A673 (cell line): ENCODE results near the gene JOSD1. TPM values are rescaled to one million over a fixed set of nuclear protein-coding genes. Genes with fewer than 3 reads are reported as not detected.

Experiments used
- BruUV-seq: library from RNA; stranded (reverse); fragments of 400-500 nt; replicated peaks from 2 replicates; lab custom pipeline; 2021; lab: Mats Ljungman, UMichigan
- CTCF ChIA-PET: fragments of 300-600 bp; sonication (Branson Sonifier 250); formaldehyde crosslinking; loops from one replicate; lab custom pipeline; 2022; ENCODE audit warnings: antibody characterized with exemption; lab: Charles Lee
- POLR2A ChIA-PET: fragments of 300-600 bp; sonication (Branson Sonifier 250); formaldehyde crosslinking; loops from one replicate; lab custom pipeline; 2022; ENCODE audit warnings: antibody characterized with exemption; ENCODE audit not compliant: low non-redundant PET; lab: Charles Lee
- DNase-seq: peaks from one replicate; pipeline ENCODE4 v3.0.0-alpha.2; 2015; ENCODE audit warnings: low spot score
- H3K27ac ChIP-seq: fragments of 200-600 bp; sonication (generic); 2 replicates; pipeline ENCODE4 v1.5.1; 2016; ENCODE audit warnings: mixed run types, low read depth, mild to moderate bottlenecking, mixed read lengths, antibody characterized with exemption, low read length; ENCODE audit not compliant: poor library complexity, severe bottlenecking
- H3K27me3 ChIP-seq: fragments of 200-600 bp; sonication (generic); replicated peaks from 2 replicates; pipeline ENCODE4 v1.6.1; 2017; ENCODE audit warnings: mixed run types, low read depth, mild to moderate bottlenecking, mixed read lengths, antibody characterized with exemption, low read length; ENCODE audit not compliant: insufficient read depth, poor library complexity
- H3K36me3 ChIP-seq: fragments of 200-600 bp; sonication (generic); 2 replicates; pipeline ENCODE4 v1.6.1; 2016; ENCODE audit warnings: mixed run types, mild to moderate bottlenecking, mixed read lengths, antibody characterized with exemption, low read length; ENCODE audit not compliant: insufficient read depth, poor library complexity, severe bottlenecking
- H3K4me1 ChIP-seq: fragments of 200-600 bp; sonication (generic); 2 replicates; pipeline ENCODE4 v1.6.1; 2017; ENCODE audit warnings: mixed run types, mild to moderate bottlenecking, mixed read lengths, antibody characterized with exemption, low read length; ENCODE audit not compliant: insufficient read depth, poor library complexity, severe bottlenecking
- H3K4me3 ChIP-seq: fragments of 200-600 bp; sonication (generic); 2 replicates; pipeline ENCODE4 v1.5.1; 2016; ENCODE audit warnings: low read depth, mixed run types, mild to moderate bottlenecking, mixed read lengths, low read length; ENCODE audit not compliant: poor library complexity, severe bottlenecking
- H3K9me3 ChIP-seq: fragments of 200-600 bp; sonication (generic); 2 replicates; pipeline ENCODE4 v1.6.1; 2016; ENCODE audit warnings: mixed run types, low read depth, mild to moderate bottlenecking, mixed read lengths, antibody characterized with exemption, low read length; ENCODE audit not compliant: poor library complexity, severe bottlenecking
- EZH2 ChIP-seq: fragments of 200-600 bp; sonication (generic); IDR thresholded peaks from 2 replicates; pipeline ENCODE4 v1.6.1; 2017; ENCODE audit warnings: borderline replicate concordance, low read depth, mild to moderate bottlenecking, mixed read lengths, antibody characterized with exemption, low read length; ENCODE audit not compliant: poor library complexity, severe bottlenecking
- intact Hi-C: fragments of 100-400 bp; cut with micrococcal nuclease; formaldehyde crosslinking; loops from one replicate; pipeline ENCODE4 v1.10.0; 2022; ENCODE audit not compliant: unreplicated experiment
- total RNA-seq: library from RNA; stranded (reverse); gene quantifications from 2 replicates; pipeline ENCODE4 v1.2.3, GENCODE V29; 2021
- TF ChIP-seq, protein P1 (sequence below): fragments of 300-800, 200-600 bp; sonication (generic); conservative IDR thresholded peaks from 2 replicates; pipeline ENCODE4 v1.5.1; 2017; ENCODE audit warnings: low read depth, mild to moderate bottlenecking, antibody characterized with exemption, low read length, moderate library complexity, mixed read lengths

JOSD1 gene
- total RNA-seq, 1 experiment from 2014 or later: 53.1 TPM

- BruUV-seq: no TSS peak
- ChIA-PET CTCF (no interaction called here), POLR2A (interaction anchor here (0.5 to 0.8 kb wide), 2 partner anchors 30 to 43 kb away, joined by 3 to 4 read pairs; no protein-coding TSS in a partner anchor)
- no peaks in the 10 kb centered on the region for H3K27me3 ChIP-seq
- no peaks in the 10 kb centered on the region for H3K36me3 ChIP-seq
- intact Hi-C loops: no loop called here
- TF ChIP-seq, protein P1, sequence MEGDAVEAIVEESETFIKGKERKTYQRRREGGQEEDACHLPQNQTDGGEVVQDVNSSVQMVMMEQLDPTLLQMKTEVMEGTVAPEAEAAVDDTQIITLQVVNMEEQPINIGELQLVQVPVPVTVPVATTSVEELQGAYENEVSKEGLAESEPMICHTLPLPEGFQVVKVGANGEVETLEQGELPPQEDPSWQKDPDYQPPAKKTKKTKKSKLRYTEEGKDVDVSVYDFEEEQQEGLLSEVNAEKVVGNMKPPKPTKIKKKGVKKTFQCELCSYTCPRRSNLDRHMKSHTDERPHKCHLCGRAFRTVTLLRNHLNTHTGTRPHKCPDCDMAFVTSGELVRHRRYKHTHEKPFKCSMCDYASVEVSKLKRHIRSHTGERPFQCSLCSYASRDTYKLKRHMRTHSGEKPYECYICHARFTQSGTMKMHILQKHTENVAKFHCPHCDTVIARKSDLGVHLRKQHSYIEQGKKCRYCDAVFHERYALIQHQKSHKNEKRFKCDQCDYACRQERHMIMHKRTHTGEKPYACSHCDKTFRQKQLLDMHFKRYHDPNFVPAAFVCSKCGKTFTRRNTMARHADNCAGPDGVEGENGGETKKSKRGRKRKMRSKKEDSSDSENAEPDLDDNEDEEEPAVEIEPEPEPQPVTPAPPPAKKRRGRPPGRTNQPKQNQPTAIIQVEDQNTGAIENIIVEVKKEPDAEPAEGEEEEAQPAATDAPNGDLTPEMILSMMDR: no peak
- no peak for TF ChIP-seq EZH2
- no peak overlapping the region for H3K27ac ChIP-seq
- H3K4me3 ChIP-seq: no peak overlapping the region
- no peaks in the 10 kb centered on the region for H3K4me1 ChIP-seq
- no peaks in the 10 kb centered on the region for H3K9me3 ChIP-seq
- no peak for DNase-seq
These were observed 62.5 kb downstream of the JOSD1 start for GRCh38 chr22:38638216-38638615.

Other genes with a start within 250 kb of the JOSD1 start
- 1.0 and 1.4 TPM in 2 replicates for gene KCNJ4, start 245.7 kb downstream of the JOSD1 start, total RNA-seq
- 4.0 and 6.5 TPM in 2 replicates for gene KDELR3, start 232.8 kb downstream of the JOSD1 start, total RNA-seq
- gene DDX17, start 194.6 kb downstream of the JOSD1 start, total RNA-seq: 343 and 350 TPM in 2 replicates
- 1.7 and 2.3 TPM in 2 replicates for gene DMC1, start 130.8 kb downstream of the JOSD1 start, total RNA-seq
- 3.8 and 5.3 TPM in 2 replicates for gene FAM227A, start 44.6 kb downstream of the JOSD1 start, total RNA-seq
- gene CBY1, start 44.3 kb downstream of the JOSD1 start, total RNA-seq: 22.1 and 28.5 TPM in 2 replicates
- gene TOMM22, start 19.0 kb downstream of the JOSD1 start, total RNA-seq: 143 and 152 TPM in 2 replicates
- gene GTPBP1, start 5.0 kb upstream of the JOSD1 start, total RNA-seq: 88.2 and 96.2 TPM in 2 replicates
- gene SUN2, start 55.1 kb upstream of the JOSD1 start, total RNA-seq: 104 and 110 TPM in 2 replicates
- 51.7 and 59.1 TPM in 2 replicates for gene DNAL4, start 93.2 kb upstream of the JOSD1 start, total RNA-seq
- 116 and 129 TPM in 2 replicates for gene NPTXR, start 143.1 kb upstream of the JOSD1 start, total RNA-seq
- gene CBX6, start 171.3 kb upstream of the JOSD1 start, total RNA-seq: 111 and 119 TPM in 2 replicates